ENCODE data around the gene SEMA4D.

Gene SEMA4D

GRCh38 chr9:89382026-89382986 lies 115.6 kb downstream of the SEMA4D start:
- Histone ChIP-seq H2AFZ (ENCODE audit: low read length) (no peak overlapping the region), H3K14ac (ENCODE audit: low read length) (peak overlapping the region; percentile 44), H3K4me3 (ENCODE audit: low read length in 2 of 2) (peak overlapping the region in 1 of 2 donors; percentile 8), H3K27me3 (ENCODE audit: control insufficient read depth in 3 of 3, insufficient read depth in 3 of 3, low read depth in 1 of 3, low read length in 3 of 3) (no peaks in the 10 kb centered on the region), H2BK5ac (ENCODE audit: low read length) (peak overlapping the region; percentile 42), H3K27ac (replicated peaks; ENCODE audit: low read length) (no peak overlapping the region), H3K23ac (ENCODE audit: low read depth, low read length, poor library complexity) (peak overlapping the region; percentile 48), H2BK12ac (ENCODE audit: low read length) (no peak overlapping the region), H3K18ac (ENCODE audit: low read length) (peak overlapping the region; percentile 25), H3K4me2 (ENCODE audit: insufficient read depth, low read length, poor library complexity, severe bottlenecking) (no peak overlapping the region), H2BK120ac (ENCODE audit: low read depth, low read length) (no peak overlapping the region), H3K9me3 (replicated peaks in 1 of 2; ENCODE audit: control insufficient read depth in 2 of 2, insufficient read depth in 1 of 2, low read depth in 1 of 2, low read length in 2 of 2) (peaks cover 0 to 3% of the 10 kb centered on the region in 2 donors), H3K4me1 (ENCODE audit: control insufficient read depth in 2 of 2, insufficient read depth in 1 of 2, low read depth in 1 of 2, low read length in 2 of 2) (peaks cover 0 to 4% of the 10 kb centered on the region in 2 donors), H2BK15ac (ENCODE audit: low read length) (no peak overlapping the region), H3K9ac (ENCODE audit: low read depth, low read length, poor library complexity) (no peak overlapping the region), H2AK5ac (ENCODE audit: low read depth, low read length) (no peak overlapping the region), H3K79me1 (ENCODE audit: low read depth, low read length) (peaks cover 2% of the 10 kb centered on the region), H4K91ac (ENCODE audit: low read depth, low read length, poor library complexity) (no peak overlapping the region), H4K8ac (ENCODE audit: low read depth, low read length) (no peak overlapping the region), H3K36me3 (replicated peaks in 1 of 2; ENCODE audit: control insufficient read depth in 2 of 2, insufficient read depth in 2 of 2, low read length in 2 of 2) (peaks cover 14 to 34% of the 10 kb centered on the region in 2 donors), H3K4ac (ENCODE audit: low read length) (no peak overlapping the region)
- WGBS, 2 donors (ENCODE audit: extremely low coverage in 2 of 2, insufficient read length in 2 of 2, insufficient replicate concordance in 1 of 2): no CpG with 5 or more reads among the region's 27 CpGs
- DNase-seq (ENCODE audit: low spot score): no peak

- Histone ChIP-seq H2AK5ac (ENCODE audit: low read depth, low read length) (no peak overlapping the region), H3K36me3 (replicated peaks in 1 of 2; ENCODE audit: control insufficient read depth in 2 of 2, insufficient read depth in 2 of 2, low read length in 2 of 2) (peaks cover 4 to 28% of the 10 kb centered on the region in 2 donors), H3K27ac (replicated peaks; ENCODE audit: low read length) (no peak overlapping the region), H3K23ac (ENCODE audit: low read depth, low read length, poor library complexity) (no peak overlapping the region), H2BK15ac (ENCODE audit: low read length) (no peak overlapping the region), H4K8ac (ENCODE audit: low read depth, low read length) (no peak overlapping the region), H2BK12ac (ENCODE audit: low read length) (no peak overlapping the region), H3K9me3 (replicated peaks in 1 of 2; ENCODE audit: control insufficient read depth in 2 of 2, insufficient read depth in 1 of 2, low read depth in 1 of 2, low read length in 2 of 2) (peaks cover 0 to 3% of the 10 kb centered on the region in 2 donors), H3K4me2 (ENCODE audit: insufficient read depth, low read length, poor library complexity, severe bottlenecking) (no peak overlapping the region), H3K27me3 (ENCODE audit: control insufficient read depth in 3 of 3, insufficient read depth in 3 of 3, low read depth in 1 of 3, low read length in 3 of 3) (no peaks in the 10 kb centered on the region), H3K79me1 (ENCODE audit: low read depth, low read length) (peaks cover 2% of the 10 kb centered on the region), H3K18ac (ENCODE audit: low read length) (no peak overlapping the region), H3K4me3 (ENCODE audit: low read length in 2 of 2) (no peak overlapping the region), H3K4me1 (ENCODE audit: control insufficient read depth in 2 of 2, insufficient read depth in 1 of 2, low read depth in 1 of 2, low read length in 2 of 2) (peaks cover 0 to 4% of the 10 kb centered on the region in 2 donors), H3K4ac (ENCODE audit: low read length) (no peak overlapping the region), H2BK120ac (ENCODE audit: low read depth, low read length) (no peak overlapping the region), H4K91ac (ENCODE audit: low read depth, low read length, poor library complexity) (no peak overlapping the region), H3K14ac (ENCODE audit: low read length) (no peak overlapping the region), H2BK5ac (ENCODE audit: low read length) (no peak overlapping the region), H3K9ac (ENCODE audit: low read depth, low read length, poor library complexity) (peak overlapping the region; percentile 51), H2AFZ (ENCODE audit: low read length) (no peak overlapping the region)
- no peak for DNase-seq (ENCODE audit: low spot score)
- no CpG with 5 or more reads among the region's 4 CpGs for WGBS, 2 donors (ENCODE audit: extremely low coverage in 2 of 2, insufficient read length in 2 of 2, insufficient replicate concordance in 1 of 2)
Measured at GRCh38 chr9:89381308-89381609, 116.7 kb downstream of the SEMA4D start.

GRCh38 chr9:89380437-89381307 lies 117.2 kb downstream of the SEMA4D start:
- Histone ChIP-seq H2BK12ac (ENCODE audit: low read length) (no peak overlapping the region), H3K4ac (ENCODE audit: low read length) (no peak overlapping the region), H3K18ac (ENCODE audit: low read length) (no peak overlapping the region), H3K14ac (ENCODE audit: low read length) (no peak overlapping the region), H3K9me3 (replicated peaks in 1 of 2; ENCODE audit: control insufficient read depth in 2 of 2, insufficient read depth in 1 of 2, low read depth in 1 of 2, low read length in 2 of 2) (peaks cover 0 to 3% of the 10 kb centered on the region in 2 donors), H3K23ac (ENCODE audit: low read depth, low read length, poor library complexity) (no peak overlapping the region), H4K91ac (ENCODE audit: low read depth, low read length, poor library complexity) (no peak overlapping the region), H4K8ac (ENCODE audit: low read depth, low read length) (no peak overlapping the region), H3K4me3 (ENCODE audit: low read length in 2 of 2) (no peak overlapping the region), H3K4me2 (ENCODE audit: insufficient read depth, low read length, poor library complexity, severe bottlenecking) (no peak overlapping the region), H2BK15ac (ENCODE audit: low read length) (no peak overlapping the region), H2BK5ac (ENCODE audit: low read length) (no peak overlapping the region), H3K27me3 (ENCODE audit: control insufficient read depth in 3 of 3, insufficient read depth in 3 of 3, low read depth in 1 of 3, low read length in 3 of 3) (no peaks in the 10 kb centered on the region), H3K36me3 (replicated peaks in 1 of 2; ENCODE audit: control insufficient read depth in 2 of 2, insufficient read depth in 2 of 2, low read length in 2 of 2) (peaks cover 0 to 23% of the 10 kb centered on the region in 2 donors), H2AK5ac (ENCODE audit: low read depth, low read length) (no peak overlapping the region), H3K9ac (ENCODE audit: low read depth, low read length, poor library complexity) (no peak overlapping the region), H3K4me1 (ENCODE audit: control insufficient read depth in 2 of 2, insufficient read depth in 1 of 2, low read depth in 1 of 2, low read length in 2 of 2) (peaks cover 0 to 4% of the 10 kb centered on the region in 2 donors), H2AFZ (ENCODE audit: low read length) (no peak overlapping the region), H2BK120ac (ENCODE audit: low read depth, low read length) (no peak overlapping the region), H3K79me1 (ENCODE audit: low read depth, low read length) (peaks cover 2% of the 10 kb centered on the region), H3K27ac (replicated peaks; ENCODE audit: low read length) (no peak overlapping the region)
- DNase-seq (ENCODE audit: low spot score): no peak
- WGBS, 2 donors (ENCODE audit: extremely low coverage in 2 of 2, insufficient read length in 2 of 2, insufficient replicate concordance in 1 of 2): no CpG with 5 or more reads among the region's 26 CpGs

Measured in neuronal stem cell (in vitro differentiated cells).